ENCODE results near the gene MICU2.

Gene MICU2, protein sequence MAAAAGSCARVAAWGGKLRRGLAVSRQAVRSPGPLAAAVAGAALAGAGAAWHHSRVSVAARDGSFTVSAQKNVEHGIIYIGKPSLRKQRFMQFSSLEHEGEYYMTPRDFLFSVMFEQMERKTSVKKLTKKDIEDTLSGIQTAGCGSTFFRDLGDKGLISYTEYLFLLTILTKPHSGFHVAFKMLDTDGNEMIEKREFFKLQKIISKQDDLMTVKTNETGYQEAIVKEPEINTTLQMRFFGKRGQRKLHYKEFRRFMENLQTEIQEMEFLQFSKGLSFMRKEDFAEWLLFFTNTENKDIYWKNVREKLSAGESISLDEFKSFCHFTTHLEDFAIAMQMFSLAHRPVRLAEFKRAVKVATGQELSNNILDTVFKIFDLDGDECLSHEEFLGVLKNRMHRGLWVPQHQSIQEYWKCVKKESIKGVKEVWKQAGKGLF

GRCh38 chr13:21603531-21604448, at the start of gene MICU2:
TSS of gene MICU2 (minus strand) at chr13:21604170. CDS start at chr13:21604148, 22 bp downstream.
- H3K4me3 ChIP-seq = peak within 1 kb of the TSS; percentile 50 to 86 (median 64)
- peak within 1 kb of the TSS; percentile 85 to 100 (median 98) for H3K27ac ChIP-seq

DNA sequence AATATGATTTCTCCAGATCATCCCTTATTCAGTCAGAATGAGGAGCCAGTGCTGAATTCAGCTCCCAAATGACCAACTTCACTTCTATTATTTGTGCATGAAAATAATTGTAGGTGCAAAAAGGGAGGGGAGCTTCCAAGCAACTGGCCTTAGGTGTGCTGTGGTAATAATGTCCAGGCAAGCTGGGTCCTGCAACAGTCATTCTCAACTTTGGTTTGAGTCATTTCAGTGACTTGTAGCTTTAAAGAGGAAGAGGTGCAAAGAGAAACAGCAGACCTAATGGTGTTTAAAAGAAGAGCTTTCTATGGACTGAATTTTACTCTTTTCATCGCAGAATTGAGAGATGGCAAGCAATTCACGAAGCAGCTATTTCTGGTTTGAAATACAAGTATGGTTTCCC, 37.7 kb upstream of the MICU2 start:
- no peak overlapping the region for H3K27ac ChIP-seq
- no peak overlapping the region for H3K4me3 ChIP-seq

DNA sequence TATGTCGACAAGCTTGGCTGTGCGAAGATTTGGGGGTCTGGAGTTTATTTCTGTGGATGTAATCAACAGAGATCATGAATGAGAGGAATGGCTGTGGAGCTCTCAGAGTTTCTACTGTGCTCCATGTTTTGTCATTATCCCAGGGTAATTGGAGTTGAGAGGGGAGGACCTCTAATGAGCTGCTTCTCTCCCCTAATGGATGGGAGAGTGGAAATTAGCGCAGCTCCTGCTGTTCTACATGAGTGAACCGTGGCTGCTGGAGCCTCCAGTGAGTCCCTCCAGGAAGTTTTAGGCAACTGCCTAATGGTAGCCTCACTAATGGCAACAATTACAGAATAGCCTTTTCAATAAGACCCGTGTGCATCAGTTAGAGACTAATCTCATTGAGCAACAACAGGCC, 35.6 kb upstream of the MICU2 start:
- no peak overlapping the region for H3K27ac ChIP-seq
- no peak overlapping the region for H3K4me3 ChIP-seq

DNA sequence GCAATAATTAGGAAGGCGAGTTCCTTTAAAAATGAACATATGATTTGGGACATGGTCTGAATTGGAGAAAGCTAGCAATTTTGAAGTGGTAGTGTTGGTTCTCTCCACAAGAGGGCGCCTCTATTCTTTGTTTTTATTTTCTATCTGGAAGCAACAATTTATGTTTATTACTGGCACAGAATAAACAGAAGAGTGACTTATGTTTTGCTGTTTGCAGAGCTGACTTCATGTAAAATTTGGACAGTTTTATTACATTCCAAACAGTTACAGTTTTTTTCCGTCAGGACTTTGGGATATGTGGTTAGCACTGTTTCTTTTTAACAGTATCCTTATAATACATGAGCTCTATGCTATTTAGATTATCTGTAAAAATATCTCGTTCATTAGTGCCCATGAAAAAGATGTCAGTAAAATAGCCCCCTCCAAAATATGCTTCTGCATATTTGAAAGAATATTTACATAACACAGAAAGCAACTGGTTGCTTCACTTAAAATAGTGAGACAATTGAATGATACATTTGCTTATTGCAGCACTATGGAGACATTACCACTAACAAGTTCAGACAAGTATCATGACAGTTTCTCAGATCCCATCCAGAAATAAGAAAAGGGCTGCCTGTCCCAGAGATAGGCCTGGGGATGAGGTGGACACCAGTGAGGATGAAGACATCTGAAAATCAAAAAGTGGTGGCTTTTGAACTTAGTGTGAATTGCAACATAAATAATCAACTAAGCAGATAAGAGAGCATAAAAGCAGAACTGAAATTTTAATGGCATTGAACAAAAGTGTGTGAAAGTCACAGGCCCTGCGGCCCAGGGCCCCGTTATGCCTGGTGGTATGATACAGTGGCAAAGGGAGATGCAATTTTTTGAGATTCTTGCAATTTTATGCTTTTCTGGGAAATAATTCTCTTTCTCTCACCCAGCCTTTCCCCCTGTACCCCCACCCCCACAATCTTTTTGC, 34.6 kb upstream of the MICU2 start:
- Histone ChIP-seq H3K27ac (no peak overlapping the region), H3K4me3 (no peak overlapping the region)

DNA sequence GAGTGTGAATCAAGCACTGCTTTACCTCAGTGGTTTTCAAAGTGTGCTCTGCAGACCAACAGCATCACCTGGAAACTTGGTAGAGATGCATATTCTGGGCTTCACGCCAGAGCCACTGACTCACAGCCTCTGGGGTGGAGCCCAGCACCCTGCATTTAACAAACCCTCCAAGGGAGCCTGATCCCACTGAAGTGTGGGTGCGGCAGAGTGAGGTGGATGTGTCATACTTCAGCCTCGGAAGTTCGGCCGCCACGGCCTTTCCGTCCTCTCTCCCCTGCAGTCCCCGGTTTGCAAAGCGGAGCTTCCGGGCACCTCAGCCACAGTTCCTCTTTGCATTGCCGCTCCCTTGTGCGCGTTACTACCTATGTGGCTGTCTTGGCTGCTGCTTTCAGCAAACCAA, 33.3 kb upstream of the MICU2 start:
- no peak overlapping the region for H3K27ac ChIP-seq
- H3K4me3 ChIP-seq = no peak overlapping the region

DNA sequence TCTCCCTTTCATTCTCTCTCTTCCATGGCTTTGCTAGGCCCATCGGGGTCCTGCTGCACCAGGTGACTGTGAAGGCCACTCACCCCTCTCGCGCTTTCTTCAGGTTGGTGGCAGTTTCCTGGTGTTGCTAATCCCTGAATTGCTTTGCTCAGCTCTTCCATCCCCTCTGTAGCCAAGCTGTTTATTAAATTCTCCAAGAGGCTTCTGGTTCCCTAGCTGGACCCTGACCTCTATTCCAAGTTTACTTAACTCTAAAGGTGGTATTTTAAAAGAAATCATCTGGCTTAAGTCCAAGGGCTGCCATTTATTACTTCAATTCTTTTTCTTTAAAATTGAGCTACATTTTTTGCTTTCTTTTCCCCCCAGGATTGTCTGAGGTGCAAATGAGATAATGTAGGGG, 32.7 kb upstream of the MICU2 start:
- Histone ChIP-seq H3K4me3 (no peak overlapping the region), H3K27ac (no peak overlapping the region)

GRCh38 chr13:21632196-21632595, 28.2 kb upstream of the MICU2 start:
- Histone ChIP-seq H3K27ac (no peak overlapping the region), H3K4me3 (no peak overlapping the region)

GRCh38 chr13:21625366-21625765, 21.4 kb upstream of the MICU2 start:
- H3K27ac ChIP-seq = no peak overlapping the region
- H3K4me3 ChIP-seq = no peak overlapping the region

- Histone ChIP-seq H3K27ac (no peak overlapping the region), H3K4me3 (no peak overlapping the region)
Measured at GRCh38 chr13:21620861-21621260, 16.9 kb upstream of the MICU2 start.

GRCh38 chr13:21619633-21620220, 15.8 kb upstream of the MICU2 start:
- no peak overlapping the region for H3K4me3 ChIP-seq
- H3K27ac ChIP-seq = no peak overlapping the region

- Histone ChIP-seq H3K27ac (no peak overlapping the region), H3K4me3 (no peak overlapping the region)
Measured at GRCh38 chr13:21616880-21617279, 12.9 kb upstream of the MICU2 start.

DNA sequence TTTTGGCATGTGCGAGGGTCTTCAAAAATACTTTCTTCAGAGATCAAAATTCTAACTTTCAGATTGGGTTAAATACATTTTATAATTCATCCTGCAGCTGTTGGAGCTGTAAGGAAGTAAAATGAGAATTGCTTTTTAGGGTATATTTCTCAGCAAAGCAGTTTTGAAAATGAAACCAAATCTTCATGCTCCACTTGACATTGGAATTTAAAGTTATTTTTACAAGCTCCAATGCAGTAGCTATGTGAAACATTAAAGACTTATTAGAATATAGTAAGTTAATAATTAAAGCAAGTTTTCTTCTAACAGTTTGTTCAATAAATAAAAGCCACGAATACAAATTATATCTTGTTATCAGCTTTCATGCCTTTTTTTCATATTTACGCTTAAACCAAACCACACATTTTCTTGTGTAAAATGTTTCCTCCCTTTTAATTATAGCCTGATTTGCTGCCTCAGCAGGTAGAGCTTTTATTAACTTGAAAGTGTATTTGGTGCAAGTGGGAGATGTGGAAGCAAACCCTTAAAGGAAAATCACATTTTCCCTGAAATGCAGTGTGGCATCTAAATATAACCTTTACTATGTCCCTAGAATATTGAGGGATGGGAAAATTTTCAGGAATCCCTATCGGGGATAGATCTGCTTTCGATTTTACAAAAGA, 12.4 kb upstream of the MICU2 start:
- H3K4me3 ChIP-seq = no peak overlapping the region

DNA sequence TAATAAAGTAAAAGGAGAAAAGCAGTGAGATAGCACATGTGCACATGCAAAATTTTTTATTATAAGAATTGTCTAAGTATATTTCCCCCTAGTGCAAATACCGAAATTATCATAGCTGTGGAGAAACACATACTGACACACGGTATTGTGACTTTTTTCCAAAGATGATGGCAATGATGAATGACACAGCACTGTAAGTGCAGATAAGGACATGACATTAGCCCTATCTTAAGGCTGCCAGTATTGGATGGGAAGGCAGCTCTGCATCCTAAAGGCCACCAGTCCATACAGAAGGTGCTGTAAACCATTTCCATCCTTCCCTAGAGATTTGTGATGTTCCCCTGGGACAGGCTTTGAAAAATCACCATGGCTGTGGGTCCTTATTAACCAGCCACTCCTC, 11.5 kb upstream of the MICU2 start:
- H3K4me3 ChIP-seq = no peak overlapping the region
- H3K27ac ChIP-seq = no peak overlapping the region

More for the DNA sequence above, 12.4 kb upstream of the MICU2 start:
- H3K27ac ChIP-seq = no peak overlapping the region

DNA sequence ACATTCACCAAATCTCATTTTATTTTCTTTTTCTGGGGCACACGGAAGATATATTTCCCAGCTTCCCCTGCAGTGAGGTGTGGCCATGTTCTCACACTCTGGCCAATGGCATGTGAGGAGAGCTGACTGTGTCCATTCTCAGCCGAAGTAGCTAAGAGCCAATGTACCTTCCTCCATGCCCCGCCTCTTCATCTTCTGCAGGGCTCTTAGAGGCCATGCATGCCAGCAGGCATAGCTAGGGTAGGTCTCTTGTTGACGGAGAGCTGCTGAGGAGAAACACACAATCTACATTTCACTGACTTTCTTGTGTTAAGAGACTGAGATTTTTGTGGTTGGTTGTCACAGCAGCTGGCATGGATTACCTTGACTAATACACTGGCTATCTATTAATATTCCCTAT, 9.8 kb upstream of the MICU2 start:
- Histone ChIP-seq H3K27ac (no peak overlapping the region), H3K4me3 (no peak overlapping the region)

GRCh38 chr13:21611385-21611784, 7.4 kb upstream of the MICU2 start:
- Histone ChIP-seq H3K4me3 (no peak overlapping the region), H3K27ac (no peak overlapping the region)

- H3K27ac ChIP-seq = no peak overlapping the region
Measured at GRCh38 chr13:21610687-21611086, 6.7 kb upstream of the MICU2 start.

DNA sequence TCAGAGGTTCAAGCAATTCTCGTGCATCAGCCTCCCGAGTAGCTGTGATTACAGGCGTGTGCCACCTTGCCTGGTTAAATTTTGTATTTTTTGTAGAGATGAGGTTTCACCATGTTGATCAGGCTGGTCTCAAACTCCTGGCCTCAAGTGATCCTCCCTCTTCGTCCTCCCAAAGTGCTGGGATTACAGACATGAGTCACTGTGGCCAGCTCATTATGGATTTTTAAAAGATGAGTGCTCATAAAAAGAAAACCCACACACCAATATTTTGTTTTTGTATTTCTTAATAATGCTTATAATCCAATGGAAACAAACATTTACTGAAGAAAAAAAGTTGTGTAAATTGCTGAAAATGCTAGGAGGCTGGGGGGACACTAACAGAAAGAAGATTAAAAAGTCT, 5.0 kb upstream of the MICU2 start:
- no peak overlapping the region for H3K4me3 ChIP-seq
- no peak overlapping the region for H3K27ac ChIP-seq

More at GRCh38 chr13:21610687-21611086, 6.7 kb upstream of the MICU2 start:
- H3K4me3 ChIP-seq = no peak overlapping the region

DNA sequence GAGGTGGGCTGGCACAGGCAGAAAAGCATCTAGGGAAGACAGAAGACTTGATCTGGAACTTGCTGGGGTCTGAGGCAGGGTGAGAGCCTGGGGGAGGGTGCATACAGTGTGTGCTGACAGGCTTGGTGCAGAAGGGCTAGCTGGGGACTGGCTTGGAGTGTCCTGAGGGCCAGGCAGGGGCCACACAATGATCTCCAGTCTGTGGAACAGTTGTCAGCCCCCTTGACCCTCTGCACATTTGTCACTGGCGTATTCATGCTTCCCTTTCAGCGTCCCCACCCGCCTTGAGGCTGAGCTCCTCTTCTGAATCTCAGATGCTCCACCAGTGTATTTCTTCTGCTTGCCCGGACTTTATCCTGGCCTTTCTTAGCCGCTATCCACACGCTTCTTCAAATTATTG, 2.8 kb upstream of the MICU2 start:
- H3K27ac ChIP-seq = no peak overlapping the region
- H3K4me3 ChIP-seq = no peak overlapping the region

GRCh38 chr13:21606251-21606650, 2.3 kb upstream of the MICU2 start:
- H3K4me3 ChIP-seq = no peak overlapping the region
- no peak overlapping the region for H3K27ac ChIP-seq

Data from skin epidermis (tissue), 12 donors.